HPDE6-E6E7 (cell line): Measurements from ENCODE around the gene PLEKHG7.

ENCODE experiments used
- DNase-seq: peaks from one replicate; pipeline ENCODE4 v3.0.0; 2011; ENCODE audit warnings: missing footprints; ENCODE audit errors: extremely low spot score

PLEKHG7 gene

GRCh38 chr12:92707926-92708325, 5.1 kb downstream of the PLEKHG7 start:
- DNase-seq, result no peak

- no peak for DNase-seq
Observed at GRCh38 chr12:92715625-92716024, 12.8 kb downstream of the PLEKHG7 start.

- DNase-seq, result no peak
Observed at GRCh38 chr12:92717202-92717601, 14.4 kb downstream of the PLEKHG7 start.

GRCh38 chr12:92718483-92718990, 15.7 kb downstream of the PLEKHG7 start:
- no peak for DNase-seq

- no peak for DNase-seq
Observed at GRCh38 chr12:92719674-92720073, 16.9 kb downstream of the PLEKHG7 start.

GRCh38 chr12:92721130-92721529, 18.3 kb downstream of the PLEKHG7 start:
- DNase-seq, result no peak

GRCh38 chr12:92721656-92722055, 18.9 kb downstream of the PLEKHG7 start:
- DNase-seq, result no peak

GRCh38 chr12:92722897-92723296, 20.1 kb downstream of the PLEKHG7 start:
- DNase-seq, result no peak

GRCh38 chr12:92726850-92727249, 24.1 kb downstream of the PLEKHG7 start:
- DNase-seq, result no peak

- DNase-seq, result no peak
Observed at GRCh38 chr12:92729773-92730305, 27.1 kb downstream of the PLEKHG7 start.

- no peak for DNase-seq
Observed at GRCh38 chr12:92730758-92731157, 28.0 kb downstream of the PLEKHG7 start.

- no peak for DNase-seq
Observed at GRCh38 chr12:92732216-92732615, 29.4 kb downstream of the PLEKHG7 start.

GRCh38 chr12:92732716-92733115, 29.9 kb downstream of the PLEKHG7 start:
- no peak for DNase-seq

- no peak for DNase-seq
Observed at GRCh38 chr12:92733181-92733580, 30.4 kb downstream of the PLEKHG7 start.

- DNase-seq, result no peak
Observed at GRCh38 chr12:92733661-92734060, 30.9 kb downstream of the PLEKHG7 start.

- peak; percentile 33 for DNase-seq
Observed at GRCh38 chr12:92735131-92735721, 32.4 kb downstream of the PLEKHG7 start.

GRCh38 chr12:92736605-92737004, 33.8 kb downstream of the PLEKHG7 start:
- no peak for DNase-seq

- no peak for DNase-seq
Observed at GRCh38 chr12:92737855-92738850, 35.4 kb downstream of the PLEKHG7 start.

- DNase-seq, result no peak
Observed at GRCh38 chr12:92739113-92739512, 36.3 kb downstream of the PLEKHG7 start.

GRCh38 chr12:92740411-92740810, 37.6 kb downstream of the PLEKHG7 start:
- no peak for DNase-seq

- DNase-seq, result no peak
Observed at GRCh38 chr12:92743026-92743425, 40.2 kb downstream of the PLEKHG7 start.

GRCh38 chr12:92745856-92746550, 43.2 kb downstream of the PLEKHG7 start:
- DNase-seq, result peak; percentile 84
